Activated T-helper 17 cell treated with anti-CD3 and anti-CD28 coated beads, Interleukin-2, amount 50 U/mL, for 72 hours (primary cell): Measurements from ENCODE around the gene SPDYE11. TPM values are rescaled to one million over a fixed set of nuclear protein-coding genes. Genes with fewer than 3 reads are reported as not detected.
"Not testable (repeated sequence)": the region's sequence is repeated elsewhere in the genome, so short reads cannot be mapped to it uniquely, and the experiment has no call there.

Experiments
- ATAC-seq: fragments of 150-1000 bp; cut with Tn5 transposase; replicated peaks from 2 replicates; pipeline ENCODE4 v1.10.0; 2021; ENCODE audit warnings: mild to moderate bottlenecking, moderate library complexity
- H3K27ac Mint-ChIP-seq: one replicate; pipeline ENCODE4 v1.8.0; 2022; ENCODE audit warnings: mixed read lengths
- H3K27me3 Mint-ChIP-seq: one replicate; pipeline ENCODE4 v1.8.0; 2022; ENCODE audit warnings: mixed read lengths
- H3K36me3 Mint-ChIP-seq: one replicate; pipeline ENCODE4 v1.8.0; 2022; ENCODE audit warnings: low read depth, mild to moderate bottlenecking, mixed read lengths
- H3K4me1 Mint-ChIP-seq: one replicate; pipeline ENCODE4 v1.8.0; 2022; ENCODE audit warnings: mixed read lengths
- H3K4me3 Mint-ChIP-seq: one replicate; pipeline ENCODE4 v1.8.0; 2022; ENCODE audit warnings: mild to moderate bottlenecking, mixed read lengths
- H3K9me3 Mint-ChIP-seq: one replicate; pipeline ENCODE4 v1.8.0; 2022; ENCODE audit warnings: mixed read lengths
- total RNA-seq, 2 donors: library from RNA; stranded (reverse); gene quantifications; one replicate each; pipeline ENCODE4 v1.2.3, GENCODE V29; 2022

SPDYE11 gene, protein sequence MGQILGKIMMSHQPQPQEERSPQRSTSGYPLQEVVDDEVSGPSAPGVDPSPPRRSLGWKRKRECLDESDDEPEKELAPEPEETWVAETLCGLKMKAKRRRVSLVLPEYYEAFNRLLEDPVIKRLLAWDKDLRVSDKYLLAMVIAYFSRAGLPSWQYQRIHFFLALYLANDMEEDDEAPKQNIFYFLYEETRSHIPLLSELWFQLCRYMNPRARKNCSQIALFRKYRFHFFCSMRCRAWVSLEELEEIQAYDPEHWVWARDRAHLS
- total RNA-seq = not detected

DNA sequence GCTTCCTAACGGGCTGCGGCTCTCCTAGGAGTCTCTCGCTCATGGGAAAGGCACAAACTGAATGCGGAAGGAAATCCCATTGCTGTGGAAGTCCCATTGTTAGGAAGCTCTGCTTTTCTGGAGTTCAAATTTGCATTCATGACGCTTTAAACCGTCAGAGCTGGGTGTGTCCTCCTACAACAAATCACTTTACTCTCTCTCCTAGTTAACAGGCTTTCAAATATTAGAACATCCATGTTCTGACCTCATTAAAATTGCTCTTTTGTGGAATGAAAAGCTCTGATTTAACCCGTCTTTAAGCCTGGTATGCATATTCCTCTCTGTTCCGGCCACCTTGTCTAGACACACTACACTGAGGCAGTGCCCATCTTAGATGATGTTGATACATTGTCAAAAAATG lies at the start of gene SPDYE11:
SPDYE11 (minus strand) TSS at position 101 of the 400 bp plus-strand sequence. CDS start 1,800 bp downstream, outside the sequence.
- not testable (repeated sequence) for H3K4me1 Mint-ChIP-seq, H3K27ac Mint-ChIP-seq, H3K9me3 Mint-ChIP-seq, H3K36me3 Mint-ChIP-seq, H3K4me3 Mint-ChIP-seq, H3K27me3 Mint-ChIP-seq, ATAC-seq

DNA sequence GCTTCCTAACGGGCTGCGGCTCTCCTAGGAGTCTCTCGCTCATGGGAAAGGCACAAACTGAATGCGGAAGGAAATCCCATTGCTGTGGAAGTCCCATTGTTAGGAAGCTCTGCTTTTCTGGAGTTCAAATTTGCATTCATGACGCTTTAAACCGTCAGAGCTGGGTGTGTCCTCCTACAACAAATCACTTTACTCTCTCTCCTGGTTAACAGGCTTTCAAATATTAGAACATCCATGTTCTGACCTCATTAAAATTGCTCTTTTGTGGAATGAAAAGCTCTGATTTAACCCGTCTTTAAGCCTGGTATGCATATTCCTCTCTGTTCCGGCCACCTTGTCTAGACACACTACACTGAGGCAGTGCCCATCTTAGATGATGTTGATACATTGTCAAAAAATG lies 28.2 kb upstream of the SPDYE11 start, which contains the start of gene SPDYE9:
SPDYE9 (minus strand) TSS at position 101 of the 400 bp plus-strand sequence. CDS start 1,800 bp downstream, outside the sequence.
- not testable (repeated sequence) for H3K4me3 Mint-ChIP-seq, H3K27ac Mint-ChIP-seq, H3K9me3 Mint-ChIP-seq, H3K36me3 Mint-ChIP-seq, ATAC-seq, H3K27me3 Mint-ChIP-seq, H3K4me1 Mint-ChIP-seq

GRCh38 chr7:73029666-73030065 lies 28.0 kb downstream of the SPDYE11 start, which contains the start of gene SPDYE8:
Gene SPDYE8, minus strand, starts transcription at chr7:73029766. Its CDS starts 1,800 bp downstream, at chr7:73027966.
- not testable (repeated sequence) for H3K4me3 Mint-ChIP-seq, H3K9me3 Mint-ChIP-seq

DNA sequence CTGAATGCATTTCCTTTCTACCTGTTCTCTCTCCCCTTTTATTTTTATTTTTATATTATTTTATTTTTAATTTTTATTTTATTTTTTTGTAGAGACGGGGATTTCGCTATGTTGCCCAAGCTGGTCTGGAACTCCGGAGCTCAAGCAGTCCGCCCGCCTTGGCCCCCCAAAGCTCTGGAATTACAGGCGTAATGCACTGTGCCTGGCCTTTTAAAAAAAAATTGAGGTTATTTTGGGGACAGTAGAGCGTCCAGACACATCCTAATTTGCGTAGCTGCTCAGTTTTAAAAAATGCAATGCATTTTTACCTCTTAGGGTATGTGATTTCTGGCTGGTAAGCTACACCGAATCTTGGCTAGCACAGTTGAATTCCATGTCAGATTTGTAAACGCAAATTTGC lies 51.2 kb downstream of the SPDYE11 start:
- not testable (repeated sequence) for H3K9me3 Mint-ChIP-seq, H3K4me3 Mint-ChIP-seq, ATAC-seq, H3K27ac Mint-ChIP-seq, H3K27me3 Mint-ChIP-seq, H3K4me1 Mint-ChIP-seq
- H3K36me3 Mint-ChIP-seq = peaks cover 13% of the 10 kb centered on the region

More at GRCh38 chr7:73029666-73030065, 28.0 kb downstream of the SPDYE11 start, which contains the start of gene SPDYE8:
- H3K4me1 Mint-ChIP-seq, H3K27me3 Mint-ChIP-seq, H3K27ac Mint-ChIP-seq, H3K36me3 Mint-ChIP-seq, ATAC-seq: not testable (repeated sequence)

GRCh38 chr7:73005693-73006447 lies 51.8 kb downstream of the SPDYE11 start:
- peak overlapping the region; percentile 96 for H3K27ac Mint-ChIP-seq
- peak; percentile 89 for ATAC-seq
- not testable (repeated sequence) for H3K9me3 Mint-ChIP-seq, H3K4me1 Mint-ChIP-seq, H3K27me3 Mint-ChIP-seq
- peaks cover 13% of the 10 kb centered on the region for H3K36me3 Mint-ChIP-seq
- H3K4me3 Mint-ChIP-seq = peak overlapping the region; percentile 86

- peak; percentile 89 for ATAC-seq
- H3K4me1 Mint-ChIP-seq, H3K9me3 Mint-ChIP-seq, H3K27me3 Mint-ChIP-seq: not testable (repeated sequence)
- H3K27ac Mint-ChIP-seq = peak overlapping the region; percentile 96
- peak overlapping the region; percentile 86 for H3K4me3 Mint-ChIP-seq
- peaks cover 13% of the 10 kb centered on the region for H3K36me3 Mint-ChIP-seq
Measured at GRCh38 chr7:73005356-73005692, 52.4 kb downstream of the SPDYE11 start.

DNA sequence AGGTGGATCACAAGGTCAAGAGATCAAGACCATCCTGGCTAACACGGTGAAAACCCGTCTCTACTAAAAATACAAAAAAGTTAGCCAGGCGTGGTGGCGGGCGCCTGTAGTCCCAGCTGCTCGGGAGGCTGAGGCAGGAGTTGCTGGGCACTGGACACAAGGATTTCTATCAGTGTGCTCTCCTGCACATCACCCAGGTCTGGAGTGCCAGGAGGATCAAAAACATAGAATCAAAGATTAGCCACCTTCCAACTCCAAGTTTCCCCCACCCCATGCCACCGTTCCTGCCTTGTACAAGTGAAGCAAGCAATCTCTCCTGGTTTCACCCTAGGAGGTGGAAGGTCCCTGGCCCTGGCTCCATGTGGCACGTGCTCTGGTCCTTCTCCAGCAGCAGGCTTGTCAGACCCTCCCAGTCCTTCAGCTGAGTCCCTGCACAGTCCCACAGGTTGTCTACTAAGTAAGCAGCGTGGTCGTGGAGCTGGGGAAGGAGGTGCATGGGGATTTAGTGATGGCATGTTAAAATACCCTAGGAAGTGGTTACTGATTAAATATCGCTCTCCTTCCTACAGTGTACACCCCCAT lies 59.7 kb downstream of the SPDYE11 start:
- H3K36me3 Mint-ChIP-seq = not testable (repeated sequence)

More for the DNA sequence above, 59.7 kb downstream of the SPDYE11 start:
- H3K4me1 Mint-ChIP-seq, H3K27me3 Mint-ChIP-seq, ATAC-seq, H3K27ac Mint-ChIP-seq, H3K9me3 Mint-ChIP-seq, H3K4me3 Mint-ChIP-seq: not testable (repeated sequence)

Other genes starting within 250 kb of the SPDYE11 start
- gene TYW1B, start 229.7 kb downstream of the SPDYE11 start, total RNA-seq = 1 to 10 TPM; 2.0 to 2.9 TPM
- gene POM121, start 132.8 kb downstream of the SPDYE11 start, total RNA-seq = 100 to 1,000 TPM in 1 of 2 donors, 10 to 100 TPM in 1; 86.1 to 132 TPM
- gene TRIM74, start 88.4 kb downstream of the SPDYE11 start, total RNA-seq = 1 to 10 TPM in 1 of 2 donors, under 1 TPM in 1; 0.89 to 1.5 TPM
- gene SPDYE8, start 28.1 kb downstream of the SPDYE11 start, total RNA-seq = not detected
- not detected for gene SPDYE9, start 28.1 kb upstream of the SPDYE11 start, total RNA-seq